HAP-1 (cell line): ENCODE measurements around the gene ECM2.
"Not testable (repeated sequence)": the region's sequence is repeated elsewhere in the genome, so short reads cannot be mapped to it uniquely, and the experiment has no call there.

Experiments used
- DNase-seq, 2 experiments: peaks; one replicate each; pipeline ENCODE4 v3.0.0-alpha.2; 2016 to 2020; ENCODE audit warnings: low spot score in 2 of 2
- H3K27me3 ChIP-seq: fragments of 250-450 bp; sonication (Bioruptor Pico); 2 replicates; pipeline ENCODE4 v1.5.1; 2020; ENCODE audit warnings: low read depth, mild to moderate bottlenecking, moderate library complexity
- H3K36me3 ChIP-seq: fragments of 250-450 bp; sonication (Bioruptor Pico); replicated peaks from 2 replicates; pipeline ENCODE4 v1.5.1; 2020; ENCODE audit warnings: mild to moderate bottlenecking
- H3K4me1 ChIP-seq: fragments of 250-450 bp; sonication (Bioruptor Pico); 2 replicates; pipeline ENCODE4 v1.5.1; 2020; ENCODE audit warnings: mild to moderate bottlenecking
- H3K4me3 ChIP-seq: fragments of 250-450 bp; sonication (Bioruptor Pico); 2 replicates; pipeline ENCODE4 v1.5.1; 2020; ENCODE audit warnings: mild to moderate bottlenecking, moderate library complexity
- H3K9me3 ChIP-seq: fragments of 250-450 bp; sonication (Bioruptor Pico); 2 replicates; pipeline ENCODE4 v1.5.1; 2020; ENCODE audit warnings: mild to moderate bottlenecking, moderate library complexity
- in situ Hi-C: fragments of 300-500 bp; cut with MboI; formaldehyde crosslinking; loops from 3 replicates; pipeline ENCODE4 v1.14.3; 2020; ENCODE audit warnings: low sequenced_read_pairs, inconsistent platforms, mixed read lengths

The ECM2 gene

GRCh38 chr9:92535940-92536850 is at the start of gene ECM2:
Gene ECM2 (minus strand): TSS chr9:92535990. CDS start chr9:92522866, 13,124 bp downstream.
- no peaks in the 10 kb centered on the region for H3K36me3 ChIP-seq
- no peaks in the 10 kb centered on the region for H3K27me3 ChIP-seq
- peak in 1 of 2 experiments; percentile 54 for DNase-seq
- in situ Hi-C loops: no loop called here
- H3K4me3 ChIP-seq: no peak within 1 kb of the TSS
- H3K4me1 ChIP-seq: peaks cover 12% of the 10 kb centered on the region
- H3K9me3 ChIP-seq: no peaks in the 10 kb centered on the region

GRCh38 chr9:92576175-92576574 is 40.4 kb upstream of the ECM2 start:
- no peak for DNase-seq
- in situ Hi-C loops: no loop called here
- Histone ChIP-seq H3K9me3 (no peaks in the 10 kb centered on the region), H3K4me3 (no peak overlapping the region), H3K36me3 (no peaks in the 10 kb centered on the region), H3K27me3 (no peaks in the 10 kb centered on the region), H3K4me1 (no peaks in the 10 kb centered on the region)

DNA sequence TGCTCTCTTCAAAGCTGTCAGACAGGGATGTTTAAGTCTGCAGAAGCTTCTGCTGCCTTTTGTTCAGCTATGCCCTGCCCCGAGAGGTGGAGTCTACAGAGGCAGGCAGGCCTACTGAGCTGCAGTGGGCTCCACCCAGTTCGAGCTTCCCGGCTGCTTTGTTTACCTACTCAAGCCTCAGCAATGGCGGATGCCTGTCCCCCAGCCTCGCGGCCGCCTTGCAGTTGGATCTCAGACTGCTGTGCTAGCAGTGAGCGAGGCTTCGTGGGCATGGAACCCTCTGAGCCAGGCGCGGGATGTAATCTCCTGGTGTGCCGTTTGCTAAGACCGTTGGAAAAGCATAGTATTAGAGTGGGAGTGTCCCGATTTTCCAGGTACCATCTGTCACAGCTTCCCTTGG is 37.8 kb upstream of the ECM2 start:
- in situ Hi-C loops, H3K4me3 ChIP-seq, H3K4me1 ChIP-seq, DNase-seq, H3K27me3 ChIP-seq, H3K9me3 ChIP-seq, H3K36me3 ChIP-seq: not testable (repeated sequence)

- H3K9me3 ChIP-seq, H3K36me3 ChIP-seq, in situ Hi-C loops, H3K27me3 ChIP-seq, H3K4me3 ChIP-seq, H3K4me1 ChIP-seq, DNase-seq: not testable (repeated sequence)
These were observed 36.1 kb upstream of the ECM2 start for GRCh38 chr9:92571871-92572270.

DNA sequence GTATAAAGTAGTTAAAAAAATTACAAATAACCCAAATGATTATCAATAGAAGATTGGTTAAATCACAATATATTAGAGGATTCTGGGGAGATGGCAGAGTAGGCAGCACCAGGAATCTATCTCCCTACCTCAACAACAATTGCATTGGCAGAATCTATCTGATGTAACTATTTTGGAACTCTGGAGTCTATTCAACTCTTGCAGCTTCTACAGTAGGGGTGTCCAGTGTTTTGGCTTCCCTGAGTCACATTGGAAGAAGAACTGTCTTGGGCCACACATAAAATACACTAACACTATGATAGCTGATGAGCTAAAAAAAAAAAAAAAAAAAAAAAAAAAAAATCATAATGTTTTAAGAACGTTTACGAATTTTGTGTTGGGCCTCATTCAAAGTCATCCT is 29.2 kb upstream of the ECM2 start:
- H3K9me3 ChIP-seq: no peaks in the 10 kb centered on the region
- H3K27me3 ChIP-seq: no peaks in the 10 kb centered on the region
- no peak for DNase-seq
- in situ Hi-C loops: no loop called here
- H3K4me1 ChIP-seq: no peaks in the 10 kb centered on the region
- no peaks in the 10 kb centered on the region for H3K36me3 ChIP-seq
- H3K4me3 ChIP-seq: no peak overlapping the region

- Histone ChIP-seq H3K9me3 (no peaks in the 10 kb centered on the region), H3K4me1 (no peaks in the 10 kb centered on the region), H3K36me3 (no peaks in the 10 kb centered on the region), H3K27me3 (no peaks in the 10 kb centered on the region), H3K4me3 (no peak overlapping the region)
- in situ Hi-C loops: no loop called here
- DNase-seq: no peak
These were observed 28.7 kb upstream of the ECM2 start for GRCh38 chr9:92564504-92564903.

DNA sequence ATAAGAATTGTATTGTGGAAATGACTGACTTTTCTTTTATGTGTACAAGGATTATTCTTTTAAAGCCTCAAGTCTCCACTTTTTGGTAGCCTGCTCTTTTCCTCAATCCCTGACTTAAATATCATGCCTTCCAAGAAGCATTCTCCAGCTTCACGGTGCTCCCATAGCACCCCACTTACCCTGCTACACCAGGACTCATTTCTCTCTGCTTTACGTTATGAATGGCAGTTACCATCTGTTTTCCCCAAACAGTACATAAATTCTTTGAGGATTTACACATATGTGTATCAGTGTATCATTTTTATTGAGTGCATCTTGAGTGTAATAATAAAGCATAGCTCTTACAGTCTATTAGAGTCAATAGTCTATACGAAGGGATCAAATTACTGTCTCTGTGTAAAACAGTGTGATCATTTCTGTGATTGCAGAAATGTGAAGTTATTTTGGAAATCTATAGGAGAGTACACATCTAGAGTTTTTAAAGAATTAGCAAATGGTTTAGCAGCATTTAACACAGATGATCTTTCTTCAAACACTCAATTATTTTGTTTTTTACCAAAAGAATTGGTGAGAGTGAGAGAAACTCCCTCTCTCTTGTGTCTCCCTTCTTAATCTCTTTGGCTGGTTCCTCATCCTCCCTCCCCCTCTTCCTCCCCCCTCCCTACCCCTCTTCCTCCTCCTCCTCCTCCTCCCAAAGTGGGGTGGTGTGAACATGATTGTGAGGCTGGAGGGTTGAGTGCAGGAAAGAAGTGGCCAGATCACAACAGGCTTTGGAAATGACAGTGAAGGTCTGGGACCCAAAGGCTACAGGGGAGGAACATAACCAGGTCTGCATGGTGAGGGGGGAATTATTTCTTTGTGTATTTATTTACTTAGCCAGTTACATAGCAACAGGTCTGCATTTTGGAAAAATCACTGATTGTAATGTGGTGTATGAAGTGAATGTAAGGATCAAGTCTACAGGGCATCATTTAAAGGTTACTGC is 27.6 kb upstream of the ECM2 start:
- no peaks in the 10 kb centered on the region for H3K9me3 ChIP-seq
- no peaks in the 10 kb centered on the region for H3K4me1 ChIP-seq
- no peaks in the 10 kb centered on the region for H3K36me3 ChIP-seq
- H3K27me3 ChIP-seq: no peaks in the 10 kb centered on the region
- in situ Hi-C loops: no loop called here
- DNase-seq: no peak
- H3K4me3 ChIP-seq: no peak overlapping the region

- no peak for DNase-seq
- in situ Hi-C loops: no loop called here
- Histone ChIP-seq H3K4me3 (no peak overlapping the region), H3K9me3 (no peaks in the 10 kb centered on the region), H3K36me3 (no peaks in the 10 kb centered on the region), H3K4me1 (peaks cover 3% of the 10 kb centered on the region), H3K27me3 (no peaks in the 10 kb centered on the region)
These were observed 26.7 kb upstream of the ECM2 start for GRCh38 chr9:92562461-92562967.

- peaks cover 11% of the 10 kb centered on the region for H3K4me1 ChIP-seq
- H3K36me3 ChIP-seq: no peaks in the 10 kb centered on the region
- H3K27me3 ChIP-seq: no peaks in the 10 kb centered on the region
- DNase-seq: no peak
- H3K9me3 ChIP-seq: no peaks in the 10 kb centered on the region
- in situ Hi-C loops: no loop called here
- no peak overlapping the region for H3K4me3 ChIP-seq
These were observed 25.9 kb upstream of the ECM2 start for GRCh38 chr9:92561374-92562330.

GRCh38 chr9:92558612-92559374 is 23.0 kb upstream of the ECM2 start:
- Histone ChIP-seq H3K4me1 (peaks cover 17% of the 10 kb centered on the region), H3K9me3 (no peaks in the 10 kb centered on the region), H3K36me3 (no peaks in the 10 kb centered on the region), H3K27me3 (no peaks in the 10 kb centered on the region), H3K4me3 (no peak overlapping the region)
- in situ Hi-C loops: loop anchor here (10.0 kb wide), 1 partner anchor 56 kb away; no protein-coding TSS in a partner anchor
- DNase-seq: no peak

DNA sequence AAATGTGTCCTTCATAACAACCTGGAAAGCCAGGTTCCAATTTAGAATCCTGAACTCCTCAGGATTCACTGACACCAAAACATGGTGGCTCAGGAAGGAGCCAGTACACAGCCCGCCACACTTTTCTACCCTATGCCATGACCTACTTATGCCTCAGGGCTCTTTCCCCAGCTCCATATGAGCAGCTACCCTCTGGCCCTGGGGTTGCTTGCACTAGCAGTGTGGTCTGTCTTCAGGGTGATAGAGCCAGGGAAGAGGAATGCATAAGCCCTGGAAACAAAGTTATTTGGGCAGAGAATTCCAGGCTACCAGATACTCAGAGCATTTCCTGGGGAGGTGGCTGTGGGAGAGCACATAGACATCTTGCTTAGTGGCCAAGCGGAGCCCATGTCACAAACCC is 15.0 kb upstream of the ECM2 start:
- Histone ChIP-seq H3K27me3 (no peaks in the 10 kb centered on the region), H3K36me3 (no peaks in the 10 kb centered on the region), H3K9me3 (no peaks in the 10 kb centered on the region), H3K4me3 (no peak overlapping the region), H3K4me1 (no peaks in the 10 kb centered on the region)
- in situ Hi-C loops: loop anchor here (10.0 kb wide), 1 partner anchor 64 kb away; no protein-coding TSS in a partner anchor
- no peak for DNase-seq

- Histone ChIP-seq H3K36me3 (no peaks in the 10 kb centered on the region), H3K4me1 (no peaks in the 10 kb centered on the region), H3K4me3 (no peak overlapping the region), H3K9me3 (no peaks in the 10 kb centered on the region), H3K27me3 (no peaks in the 10 kb centered on the region)
- no peak for DNase-seq
- in situ Hi-C loops: no loop called here
These were observed 11.6 kb upstream of the ECM2 start for GRCh38 chr9:92547356-92547755.
